K562 (cell line): ENCODE results near the gene CHD6. TPM values are rescaled to one million over a fixed set of nuclear protein-coding genes. Genes with fewer than 3 reads are reported as not detected.

Source experiments
- ESRRA ChIP-seq: fragments of 450-650 bp; IDR thresholded peaks from 2 replicates; pipeline ENCODE4 v1.6.1; 2014; ENCODE audit warnings: low read depth, mild to moderate bottlenecking, moderate library complexity, borderline replicate concordance
- FOXP4 ChIP-seq: sonication (generic); formaldehyde crosslinking; IDR thresholded peaks from 2 replicates; pipeline ENCODE4 v1.8.0; 2022; ENCODE audit warnings: mild to moderate bottlenecking, missing genetic modification reagents, borderline replicate concordance
- HES1 ChIP-seq: fragments of 450-650 bp; IDR thresholded peaks from 2 replicates; pipeline ENCODE4 v1.6.1; 2016; ENCODE audit warnings: low read depth, mild to moderate bottlenecking, moderate library complexity
- HLTF ChIP-seq: fragments of 450-650 bp; IDR thresholded peaks from 2 replicates; pipeline ENCODE4 v1.6.1; 2016
- HNRNPL ChIP-seq: fragments of 200-400 bp; formaldehyde crosslinking; IDR thresholded peaks from 2 replicates; pipeline ENCODE4 v1.6.1; 2017; ENCODE audit warnings: low read depth, mild to moderate bottlenecking, low read length
- HNRNPLL ChIP-seq: fragments of 200-400 bp; formaldehyde crosslinking; IDR thresholded peaks from 2 replicates; pipeline ENCODE4 v1.6.1; 2017; ENCODE audit warnings: low read length, low read depth, mild to moderate bottlenecking; ENCODE audit not compliant: poor library complexity, severe bottlenecking
- KLF13 ChIP-seq: fragments of 450-650 bp; IDR thresholded peaks from 2 replicates; pipeline ENCODE4 v1.6.1; 2016; ENCODE audit warnings: missing genetic modification characterization, low read depth, mild to moderate bottlenecking, missing compliant biosample characterization, moderate library complexity, borderline replicate concordance
- PURB ChIP-seq: sonication (generic); formaldehyde crosslinking; IDR thresholded peaks from 2 replicates; pipeline ENCODE4 v1.9.0; 2021; ENCODE audit warnings: low read depth, mild to moderate bottlenecking, missing genetic modification reagents
- SMARCB1 ChIP-seq: IDR thresholded peaks from 2 replicates; pipeline ENCODE4 v1.6.1; 2011; ENCODE audit warnings: improper control_type of control experiment, low read depth; ENCODE audit not compliant: insufficient read length
- TCF7L2 ChIP-seq: fragments of 150-350 bp; IDR thresholded peaks from 2 replicates; pipeline ENCODE4 v1.6.1; 2016; ENCODE audit warnings: low read depth, mild to moderate bottlenecking, low read length, moderate library complexity
- UBTF ChIP-seq, 2 experiments: IDR thresholded peaks; 2 replicates each; pipeline ENCODE4 v1.6.1; 2012; ENCODE audit warnings: improper control_type of control experiment in 2 of 2, low read depth in 2 of 2, low read length in 2 of 2, borderline replicate concordance in 1 of 2
- ZNF318 ChIP-seq, 2 experiments: fragments of 450-650 bp; IDR thresholded peaks; 2 replicates each; pipeline ENCODE4 v1.6.1; 2016; ENCODE audit warnings: mild to moderate bottlenecking in 2 of 2, borderline replicate concordance in 1 of 2, low read depth in 1 of 2, moderate library complexity in 1 of 2
- polyA plus RNA-seq, 8 experiments: library from polyadenylated mRNA; depleted of rRNA in 4 of 8; stranded (reverse) in 5 of 8; unstranded in 3 of 8; fragments of >200 nt; fragmentation: Nextera tagmentation in 2 of 8; fragmentation: Illumina TruSeq in 1 of 8; extraction: Ambion mirVana in 2 of 8; extraction: Trizol in 1 of 8; gene quantifications; 2 replicates each; pipeline versions ENCODE4 v1.2.1 to v1.2.3, GENCODE V29; 2011 to 2014; ENCODE audit warnings: inconsistent platforms in 1 of 8, missing spikeins in 1 of 8
- total RNA-seq, 7 experiments: library from RNA; depleted of rRNA in 6 of 7; stranded (reverse); fragments of >200 nt in 6 of 7; fragmentation: Illumina TruSeq in 2 of 7; extraction: Trizol in 2 of 7; gene quantifications; 2 replicates each; pipeline versions ENCODE4 v1.2.1 to v1.2.3, GENCODE V29; 2011 to 2021; ENCODE audit warnings: low replicate concordance in 1 of 7

The CHD6 gene
- total and polyA plus RNA-seq, 9 of the 15 experiments (the other 6 are each of a cell fraction or from before 2014, with no cell fraction given), result 3.9 to 24.2 (median 12.8) TPM

GRCh38 chr20:41617902-41618806 lies at the start of gene CHD6 (continued):
- TF ChIP-seq ZNF318 (IDR thresholded peaks at IDR 0.05; ENCODE audit: borderline replicate concordance in 1 of 2, low read depth in 1 of 2) (no peak), KLF13 (tag) (no peak), PURB (CRISPR knock-in tag) (no peak), HNRNPLL (no peak), HNRNPL (no peak), HES1 (no peak), HLTF (no peak), UBTF (IDR thresholded peaks at IDR 0.05; ENCODE audit: borderline replicate concordance in 1 of 2, low read depth in 2 of 2, low read length in 2 of 2) (0 out of 4 replicates have a peak, but pooled peaks of 1 of the 2 experiments have one; percentile 9), TCF7L2 (0 out of 2 replicates have a peak, but pooled peaks have one; percentile 45), FOXP4 (CRISPR knock-in tag) (no peak), SMARCB1 (no peak), ESRRA (no peak)
